ENCODE data around the gene AMOTL2. TPM values are rescaled to one million over a fixed set of nuclear protein-coding genes. Genes with fewer than 3 reads are reported as not detected.

The AMOTL2 gene
- total and polyA plus RNA-seq, 10 of the 15 experiments (the other 5 are each of a cell fraction or from before 2014, with no cell fraction given) = 0.20 to 0.33 TPM; not detected in 8

- no peak for TF ChIP-seq MEF2A (IDR thresholded peaks at IDR 0.05; ENCODE audit: insufficient read depth, low read depth, low read length)
- no peak for TF ChIP-seq YBX1 (IDR thresholded peaks at IDR 0.05)
- TF ChIP-seq E2F4 (IDR thresholded peaks at IDR 0.05; ENCODE audit: low read depth, low read length) = no peak
- no peak for TF ChIP-seq SMAD1 (IDR thresholded peaks at IDR 0.05; ENCODE audit: low read depth, partially characterized antibody)
- TF ChIP-seq SUZ12 (IDR thresholded peaks at IDR 0.05; ENCODE audit: unreplicated experiment) = no peak
- TF ChIP-seq TARDBP (IDR thresholded peaks at IDR 0.05; ENCODE audit: borderline replicate concordance) = no peak
- Histone ChIP-seq H2AFZ (ENCODE audit: control insufficient read depth, low read depth, low read length) (no peak overlapping the region), H3K4me2 (ENCODE audit: control insufficient read depth, insufficient read depth) (no peak overlapping the region), H3K79me2 (ENCODE audit: control insufficient read depth, insufficient read depth, low read length) (no peaks in the 10 kb centered on the region), H3K27ac (ENCODE audit: control insufficient read depth, insufficient read depth) (no peak overlapping the region), H4K20me1 (ENCODE audit: control insufficient read depth, insufficient read depth) (no peaks in the 10 kb centered on the region), H3K4me1 (ENCODE audit: control insufficient read depth, insufficient read depth, low read length) (no peaks in the 10 kb centered on the region; the same call in 1 of the 2 replicates), H3K9ac (ENCODE audit: control insufficient read depth, insufficient read depth, low read length) (no peak overlapping the region), H3K9me3 (replicated peaks; ENCODE audit: control insufficient read depth, insufficient read depth, low read length) (no peaks in the 10 kb centered on the region), H3K4me3 (no peak overlapping the region), H3K36me3 (ENCODE audit: control insufficient read depth in 2 of 2, insufficient read depth in 2 of 2, low read length in 1 of 2) (no peaks in the 10 kb centered on the region), H3K27me3 (replicated peaks in 1 of 2; ENCODE audit: control insufficient read depth in 2 of 2, insufficient read depth in 2 of 2, low read length in 1 of 2) (peaks cover 5 to 8% of the 10 kb centered on the region in 2 experiments; a peak in 3 of 4 replicates)
- ChIA-PET POLR2A (no interaction called here), CTCF (no interaction called here), SMC1A (ENCODE audit: uncharacterized antibody, unreplicated experiment) (no interaction called here), RAD21 (ENCODE audit: unreplicated experiment) (no interaction called here)
- FAIRE-seq (no peak), ATAC-seq (no peak), DNase-seq (ENCODE audit: low read depth, low spot score) (no peak)
- intact Hi-C loops (cut with micrococcal nuclease; ENCODE audit: unreplicated experiment) (no loop called here), in situ Hi-C loops (cut with MboI) (no loop called here)
- WGBS (ENCODE audit: insufficient coverage, insufficient replicate concordance, low lambda C conversion rate, missing lambda C conversion rate) = 53% methylated on average over 10 of the region's 10 CpGs
- no TSS peak for BruUV-seq (replicated peaks)
Measured at GRCh38 chr3:134369231-134369741, 5.0 kb downstream of the AMOTL2 start.

GRCh38 chr3:134368751-134369105 is 5.5 kb downstream of the AMOTL2 start:
- ChIA-PET SMC1A (ENCODE audit: uncharacterized antibody, unreplicated experiment) (no interaction called here), RAD21 (ENCODE audit: unreplicated experiment) (no interaction called here), POLR2A (no interaction called here), CTCF (no interaction called here)
- H3K4me1 ChIP-seq (ENCODE audit: control insufficient read depth, insufficient read depth, low read length) = no peaks in the 10 kb centered on the region
- FAIRE-seq (no peak), ATAC-seq (no peak), DNase-seq (ENCODE audit: low read depth, low spot score) (no peak)
- H3K9ac ChIP-seq (ENCODE audit: control insufficient read depth, insufficient read depth, low read length) = no peak overlapping the region
- no peak overlapping the region for H3K4me3 ChIP-seq
- WGBS (ENCODE audit: insufficient coverage, insufficient replicate concordance, low lambda C conversion rate, missing lambda C conversion rate) = 44% methylated on average over 4 of the region's 4 CpGs
- no peaks in the 10 kb centered on the region for H3K79me2 ChIP-seq (ENCODE audit: control insufficient read depth, insufficient read depth, low read length)
- no peaks in the 10 kb centered on the region for H3K9me3 ChIP-seq (replicated peaks; ENCODE audit: control insufficient read depth, insufficient read depth, low read length)
- no peak overlapping the region for H3K4me2 ChIP-seq (ENCODE audit: control insufficient read depth, insufficient read depth)
- intact Hi-C loops (cut with micrococcal nuclease; ENCODE audit: unreplicated experiment) = no loop called here
- in situ Hi-C loops (cut with MboI) = no loop called here
- H3K27ac ChIP-seq (ENCODE audit: control insufficient read depth, insufficient read depth) = no peak overlapping the region
- H3K27me3 ChIP-seq (replicated peaks in 1 of 2; ENCODE audit: control insufficient read depth in 2 of 2, insufficient read depth in 2 of 2, low read length in 1 of 2) = peaks cover 5 to 9% of the 10 kb centered on the region in 2 experiments
- H4K20me1 ChIP-seq (ENCODE audit: control insufficient read depth, insufficient read depth) = no peaks in the 10 kb centered on the region
- no peaks in the 10 kb centered on the region for H3K36me3 ChIP-seq (ENCODE audit: control insufficient read depth in 2 of 2, insufficient read depth in 2 of 2, low read length in 1 of 2)
- BruUV-seq (replicated peaks) = no TSS peak
- H2AFZ ChIP-seq (ENCODE audit: control insufficient read depth, low read depth, low read length) = no peak overlapping the region
- TF ChIP-seq GATAD2B (conservative IDR thresholded peaks at IDR 0.05; ENCODE audit: low read depth) (no peak), BCL3 (IDR thresholded peaks at IDR 0.05; ENCODE audit: borderline replicate concordance, insufficient read depth, low read depth, low read length, poor library complexity, severe bottlenecking) (no peak), ZNF217 (IDR thresholded peaks at IDR 0.05) (no peak), EGR1 (IDR thresholded peaks at IDR 0.05; ENCODE audit: borderline replicate concordance in 1 of 2, low read depth in 2 of 2, low read length in 2 of 2) (no peak), ZBED1 (IDR thresholded peaks at IDR 0.05; ENCODE audit: borderline replicate concordance) (no peak), EZH2 (IDR thresholded peaks at IDR 0.05; ENCODE audit: borderline replicate concordance, control insufficient read depth, low read depth, low read length) (no peak), MYB (IDR thresholded peaks at IDR 0.05; ENCODE audit: borderline replicate concordance, low read depth, low read length) (no peak)
